Ovary (tissue), 9 donors: ENCODE results near the gene FARP1. TPM values are rescaled to one million over a fixed set of nuclear protein-coding genes. Genes with fewer than 3 reads are reported as not detected.
A peak's percentile ranks its signal among the peaks of the same experiment; 100 is the strongest.

Experiments
- DNase-seq, 5 donors: peaks; one replicate each; pipeline ENCODE4 v3.0.0-alpha.2; 2019 to 2020
- H3K27ac ChIP-seq, 2 donors: fragments of 200-600 bp; one replicate each; pipeline versions ENCODE4 v1.5.1 to v1.8.0; 2019 to 2022
- H3K27me3 ChIP-seq: fragments of 200-600 bp; one replicate; pipeline ENCODE4 v1.8.0; 2022
- H3K36me3 ChIP-seq: fragments of 200-600 bp; sonication (generic); one replicate; pipeline ENCODE4 v1.5.1; 2019
- H3K4me1 ChIP-seq: one replicate; pipeline ENCODE4 v1.8.1; 2013; ENCODE audit warnings: mild to moderate bottlenecking, moderate library complexity; ENCODE audit not compliant: insufficient read depth
- H3K4me3 ChIP-seq: fragments of 200-600 bp; sonication (generic); one replicate; pipeline ENCODE4 v1.5.1; 2017
- H3K9me3 ChIP-seq, 2 donors: fragments of 200-600 bp in 1 of 2; sonication (generic) in 1 of 2; one replicate each; pipeline versions ENCODE4 v1.5.1 to v1.8.1; 2013 to 2019; ENCODE audit warnings: mild to moderate bottlenecking in 1 of 2, moderate library complexity in 1 of 2
- CTCF ChIP-seq, 3 donors: fragments of 450-650 bp in 2 of 3; fragments of 200-600 bp in 1 of 3; IDR thresholded peaks; one replicate each; pipeline versions ENCODE4 v1.5.1 to v1.8.0; 2016 to 2022; ENCODE audit warnings: antibody characterized with exemption in 3 of 3, mild to moderate bottlenecking in 1 of 3
- EP300 ChIP-seq: sonication (generic); formaldehyde crosslinking; IDR thresholded peaks from one replicate; pipeline ENCODE4 v1.6.1; 2017; ENCODE audit warnings: antibody characterized with exemption
- POLR2A ChIP-seq: fragments of 450-650 bp; IDR thresholded peaks from one replicate; pipeline ENCODE4 v1.6.1; 2017; ENCODE audit warnings: antibody characterized with exemption, mild to moderate bottlenecking, moderate library complexity
- WGBS, 3 donors: extraction: QIAGEN DNeasy Blood & Tissue Kit in 1 of 3; methylation state at CpG; one replicate each; pipeline versions ENCODE4 v1.1.5 to v1.1.7; 2013 to 2017; 5-methylcytosine and 5-hydroxymethylcytosine counted together
- intact Hi-C, 4 donors: fragments of 100-400 bp; cut with DNase I; formaldehyde crosslinking; loops; one replicate each; pipeline versions ENCODE4 v1.11.0 to v1.15.1; 2022 to 2023
- polyA plus RNA-seq, 2 donors: library from polyadenylated mRNA; stranded (reverse); fragments of 200-250 nt in 1 of 2; fragments of 350-450 nt in 1 of 2; fragmentation: Illumina TruSeq in 1 of 2; extraction: RNeasy Lipid Tissue Mini Kit (QIAGEN cat#74804) in 1 of 2; gene quantifications; one replicate each; pipeline ENCODE4 v1.2.3, GENCODE V29; 2013 to 2014
- total RNA-seq, 7 donors: library from RNA; depleted of rRNA in 2 of 7; stranded (reverse); fragments of >200 nt in 2 of 7; fragmentation: NEBNext Ultra II Directional in 3 of 7; extraction: Animal tissue kit (Norgen Biotek cat#: 25700) in 3 of 7; gene quantifications; one replicate each; pipeline versions ENCODE4 v1.1.0 to v1.2.4, GENCODE V29; 2016 to 2023
- donor health status: DM: no; HTN: no; CAD: no; lungs with moderate emphysema.
- donor health status: DM: no; HTN: no; CAD: no.
- donor health status: Bipolar disorder and iron deficiency.
- donor health status: DM: yes; HTN: yes; CAD: no.
- donor health status: DM: no; HTN: no; CAD: no.
- donor health status: DM: yes; HTN: yes; CAD: no.

FARP1 gene
- total and polyA plus RNA-seq, 9 donors = 10.2 to 90.1 (median 35.6) TPM

DNA sequence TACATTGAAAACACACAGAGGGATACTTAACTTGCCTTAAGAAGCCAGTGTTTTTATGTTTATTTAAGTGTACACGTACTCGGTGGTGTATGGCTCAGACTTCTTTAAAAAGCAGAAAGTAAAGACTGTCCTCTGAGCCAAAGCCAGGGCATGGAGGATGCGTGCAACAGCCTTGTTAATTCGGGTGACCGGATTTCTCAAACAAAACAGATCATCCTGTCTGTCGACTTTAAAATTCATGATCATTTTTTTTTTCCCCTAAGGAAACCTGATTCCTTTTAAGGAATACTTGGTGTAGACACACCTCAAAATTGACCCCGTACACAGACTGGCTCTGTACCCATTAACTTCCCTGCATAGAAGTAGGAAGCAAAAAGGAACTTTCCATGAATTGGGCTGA is 158.8 kb downstream of the FARP1 start:
- Histone ChIP-seq H3K9me3 (no peaks in the 10 kb centered on the region), H3K27me3 (no peaks in the 10 kb centered on the region), H3K27ac (no peak overlapping the region), H3K4me3 (no peak overlapping the region), H3K4me1 (peaks cover 5% of the 10 kb centered on the region), H3K36me3 (no peaks in the 10 kb centered on the region)
- intact Hi-C loops = no loop called here
- TF ChIP-seq EP300 = no peak
- no peak for TF ChIP-seq CTCF (IDR thresholded peaks at IDR 0.05)
- TF ChIP-seq POLR2A = no peak
- WGBS, 3 donors = 17 to 24% (median 21%) methylated on average over 7 of the region's 7 CpGs
- no peak for DNase-seq

GRCh38 chr13:98303858-98304257 is 161.0 kb downstream of the FARP1 start:
- H3K27ac ChIP-seq = no peak overlapping the region
- DNase-seq = no peak
- TF ChIP-seq POLR2A (no peak), EP300 (no peak), CTCF (IDR thresholded peaks at IDR 0.05) (no peak)
- peaks cover 10% of the 10 kb centered on the region for H3K4me1 ChIP-seq
- WGBS, 3 donors = 90 to 96% (median 92%) methylated on average over 6 of the region's 6 CpGs
- no peaks in the 10 kb centered on the region for H3K36me3 ChIP-seq
- intact Hi-C loops = no loop called here
- H3K4me3 ChIP-seq = no peak overlapping the region
- H3K9me3 ChIP-seq = no peaks in the 10 kb centered on the region
- no peaks in the 10 kb centered on the region for H3K27me3 ChIP-seq

DNA sequence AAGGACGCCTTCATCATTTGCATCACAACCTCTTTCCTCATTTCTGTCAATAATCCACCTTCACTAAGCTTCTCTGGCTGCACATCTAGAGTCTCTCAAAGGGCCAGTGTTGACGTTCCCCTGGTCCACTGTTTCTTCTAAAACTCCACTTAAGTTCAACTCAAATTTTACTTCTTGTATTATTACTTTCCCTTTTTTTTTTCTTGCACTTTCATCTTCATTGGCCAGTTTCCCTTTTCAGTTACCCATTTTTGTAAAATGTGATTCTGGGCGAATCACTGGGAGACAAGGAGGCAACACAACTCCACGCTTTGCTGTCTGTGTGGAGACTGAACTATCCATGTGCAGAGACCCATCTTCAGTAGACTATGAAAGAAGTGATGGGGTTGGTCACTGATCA is 162.8 kb downstream of the FARP1 start:
- H3K9me3 ChIP-seq = no peaks in the 10 kb centered on the region
- TF ChIP-seq CTCF (IDR thresholded peaks at IDR 0.05) (no peak), EP300 (no peak), POLR2A (no peak)
- intact Hi-C loops = no loop called here
- H3K4me3 ChIP-seq = no peak overlapping the region
- DNase-seq = no peak
- H3K27ac ChIP-seq = no peak overlapping the region
- H3K27me3 ChIP-seq = no peaks in the 10 kb centered on the region
- 73 to 98% (median 97%) methylated on average over 4 of the region's 4 CpGs for WGBS, 3 donors
- peaks cover 10% of the 10 kb centered on the region for H3K4me1 ChIP-seq
- no peaks in the 10 kb centered on the region for H3K36me3 ChIP-seq

DNA sequence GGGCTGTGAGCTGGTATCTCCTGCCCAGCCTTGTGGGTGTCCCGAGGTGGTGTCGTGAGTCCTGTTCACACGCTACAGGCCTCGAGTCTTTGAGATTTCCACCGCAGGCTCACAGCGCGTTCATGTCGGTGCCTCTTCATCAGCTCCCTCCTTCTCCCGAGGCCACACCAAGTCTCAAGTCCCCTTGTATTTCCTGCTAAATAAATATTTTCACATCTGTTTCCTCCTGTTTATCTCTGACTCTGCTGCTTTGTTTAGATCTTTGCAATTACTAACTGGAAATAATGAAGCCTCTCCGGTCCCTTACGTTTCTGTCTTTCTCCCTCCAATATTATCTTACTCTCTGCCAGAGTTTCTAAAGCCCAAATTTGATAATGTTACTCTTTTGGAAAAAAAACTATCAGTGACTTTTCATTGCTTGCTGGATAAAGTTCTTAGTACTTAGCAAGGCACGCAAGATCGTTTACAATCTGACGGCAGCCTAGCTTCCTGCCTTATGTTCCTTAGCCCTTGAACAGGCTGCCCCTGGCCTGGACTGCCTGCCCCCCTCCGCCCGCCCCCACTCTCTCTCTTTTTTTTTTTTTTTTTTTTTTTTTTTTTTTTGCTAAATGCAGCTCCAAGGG is 164.7 kb downstream of the FARP1 start:
- WGBS, 3 donors = 19 to 33% (median 23%) methylated on average over 16 of the region's 16 CpGs
- peak overlapping the region in 1 of 2 donors; percentile 33 for H3K27ac ChIP-seq
- no peaks in the 10 kb centered on the region for H3K36me3 ChIP-seq
- no peaks in the 10 kb centered on the region for H3K27me3 ChIP-seq
- TF ChIP-seq CTCF (IDR thresholded peaks at IDR 0.05) (no peak), EP300 (no peak), POLR2A (no peak)
- peak; percentile 28 to 59 (median 45) for DNase-seq
- intact Hi-C loops = no loop called here
- H3K4me3 ChIP-seq = no peak overlapping the region
- H3K9me3 ChIP-seq = no peaks in the 10 kb centered on the region
- peaks cover 5% of the 10 kb centered on the region for H3K4me1 ChIP-seq
